ENCODE data around the gene CTXND2. TPM values are rescaled to one million over a fixed set of nuclear protein-coding genes. Genes with fewer than 3 reads are reported as not detected.
A peak's percentile ranks its signal among the peaks of the same experiment; 100 is the strongest.

The CTXND2 gene
- total and polyA plus RNA-seq, 2 of the 8 experiments (the other 6 are each of a cell fraction or from before 2014, with no cell fraction given) = not detected

- no peak overlapping the region for H2BK5ac ChIP-seq (ENCODE audit: low read depth, low read length)
- no peak overlapping the region for H3K9ac ChIP-seq (replicated peaks in 1 of 4; ENCODE audit: extremely low read depth in 1 of 4, low read depth in 3 of 4, low read length in 3 of 4)
- no peak overlapping the region for H4K91ac ChIP-seq (replicated peaks; ENCODE audit: insufficient read length, low read length)
- no peaks in the 10 kb centered on the region for H3K36me3 ChIP-seq (ENCODE audit: control insufficient read depth in 2 of 4, insufficient read depth in 4 of 4, low read length in 3 of 4)
- H3K4me1 ChIP-seq (replicated peaks in 1 of 4; ENCODE audit: control insufficient read depth in 3 of 4, insufficient read depth in 4 of 4, low read length in 3 of 4) = no peaks in the 10 kb centered on the region
- no peak overlapping the region for H3K27ac ChIP-seq (ENCODE audit: low read depth, low read length)
- H4K5ac ChIP-seq (ENCODE audit: insufficient read length, low read depth, low read length) = no peak overlapping the region
- H4K20me1 ChIP-seq (replicated peaks in 1 of 2; ENCODE audit: control insufficient read depth in 1 of 2, insufficient read depth in 2 of 2, low read length in 2 of 2) = no peaks in the 10 kb centered on the region
- DNase-seq (ENCODE audit: low read depth in 1 of 2, low spot score in 2 of 2) (no peak), FAIRE-seq (no peak)
- H2BK15ac ChIP-seq (ENCODE audit: low read length) = no peak overlapping the region
- 0 out of 2 replicates have a peak overlapping the region, but pooled peaks have one; percentile 14 for H4K8ac ChIP-seq (ENCODE audit: extremely low read depth, insufficient read depth, low read length)
- H3K23me2 ChIP-seq (ENCODE audit: low read depth, low read length) = no peaks in the 10 kb centered on the region
- no peak overlapping the region for H2BK12ac ChIP-seq (ENCODE audit: low read depth, low read length)
- H3K56ac ChIP-seq (replicated peaks; ENCODE audit: insufficient read length, low read depth, low read length) = no peak overlapping the region
- peaks cover 0 to 3% of the 10 kb centered on the region in 2 experiments; a peak in 1 of 4 replicates for H3K9me3 ChIP-seq (ENCODE audit: insufficient read depth in 2 of 2, low read depth in 1 of 2, low read length in 1 of 2)
- no peak overlapping the region for H3K14ac ChIP-seq (ENCODE audit: insufficient read length)
- H3K4ac ChIP-seq (replicated peaks; ENCODE audit: insufficient read length, low read depth, low read length) = no peak overlapping the region
- H3K4me3 ChIP-seq (ENCODE audit: extremely low read depth in 1 of 4, insufficient read depth in 2 of 4, low read depth in 3 of 4, low read length in 4 of 4) = no peak overlapping the region
- 85% methylated on average over 2 of the region's 2 CpGs; no CpG with 5 or more reads in 1 of the 2 experiments for WGBS, 2 experiments (ENCODE audit: extremely low coverage in 1 of 2, insufficient coverage in 1 of 2, insufficient read length in 1 of 2, insufficient replicate concordance in 2 of 2, low coverage in 1 of 2, low lambda C conversion rate in 2 of 2, missing lambda C conversion rate in 1 of 2)
- H3K4me2 ChIP-seq (ENCODE audit: insufficient read depth in 1 of 2, low read depth in 2 of 2, low read length in 2 of 2) = no peak overlapping the region
- POLR2A ChIA-PET (ENCODE audit: partially characterized antibody) = interaction anchor here (0.5 kb wide), 1 partner anchor 9 kb away, joined by 3 read pairs; no protein-coding TSS in a partner anchor
- H3K23ac ChIP-seq (ENCODE audit: insufficient read length) = no peak overlapping the region
- H3K18ac ChIP-seq (ENCODE audit: extremely low read depth, low read length) = no peak overlapping the region
- no peak overlapping the region for H2BK20ac ChIP-seq (ENCODE audit: low read length)
- no peaks in the 10 kb centered on the region for H3K79me2 ChIP-seq (ENCODE audit: control insufficient read depth in 1 of 2, insufficient read depth in 2 of 2, low read length in 2 of 2)
- no peak overlapping the region for H2AFZ ChIP-seq (ENCODE audit: low read length)
- no peak overlapping the region for H2BK120ac ChIP-seq (replicated peaks; ENCODE audit: low read depth, low read length)
- H2AK5ac ChIP-seq (ENCODE audit: low read depth, low read length) = no peak overlapping the region
- H3K27me3 ChIP-seq (replicated peaks in 1 of 4; ENCODE audit: control insufficient read depth in 3 of 4, extremely low read depth in 1 of 4, insufficient read depth in 3 of 4, low read length in 3 of 4) = no peaks in the 10 kb centered on the region
- H3K79me1 ChIP-seq (ENCODE audit: low read depth, low read length) = no peaks in the 10 kb centered on the region
- no peak for TF ChIP-seq SIRT6 (IDR thresholded peaks at IDR 0.05; ENCODE audit: low read length)
- no peak for TF ChIP-seq CREB1 (IDR thresholded peaks at IDR 0.05)
- no peak for TF ChIP-seq KDM5A (IDR thresholded peaks at IDR 0.05; ENCODE audit: low read length)
- TF ChIP-seq HDAC2 (IDR thresholded peaks at IDR 0.05; ENCODE audit: borderline replicate concordance in 1 of 2, low read depth in 2 of 2, low read length in 2 of 2) = no peak
- no peak for TF ChIP-seq GTF2F1 (IDR thresholded peaks at IDR 0.05; ENCODE audit: borderline replicate concordance, low read depth, low read length)
- no peak for TF ChIP-seq EZH2 (IDR thresholded peaks at IDR 0.05; ENCODE audit: low read depth, low read length, severe bottlenecking)
- no peak for TF ChIP-seq RFX5 (IDR thresholded peaks at IDR 0.05; ENCODE audit: borderline replicate concordance, low read depth, low read length)
- TF ChIP-seq TBP (IDR thresholded peaks at IDR 0.05; ENCODE audit: low read depth, low read length) = no peak
- no peak for TF ChIP-seq SAP30 (IDR thresholded peaks at IDR 0.05; ENCODE audit: insufficient read depth, insufficient replicate concordance, low read length)
- TF ChIP-seq SIX5 (IDR thresholded peaks at IDR 0.05; ENCODE audit: low read depth, low read length) = no peak
- no peak for TF ChIP-seq POLR2AphosphoS5 (IDR thresholded peaks at IDR 0.05; ENCODE audit: low read depth, low read length)
- TF ChIP-seq RAD21 (IDR thresholded peaks at IDR 0.05 in 1 of 2, conservative IDR thresholded peaks at IDR 0.05 in 1 of 2; ENCODE audit: low read depth in 2 of 2, low read length in 2 of 2) = no peak
- CTCF ChIA-PET (ENCODE audit: partially characterized antibody) = no interaction called here
Measured at GRCh38 chr1:150906813-150907212, 19.9 kb downstream of the CTXND2 start.

All from H1 (cell line).